H1 (cell line): ENCODE results near the gene PNMA8C. TPM values are rescaled to one million over a fixed set of nuclear protein-coding genes. Genes with fewer than 3 reads are reported as not detected.

Experiments used
- CTCF ChIA-PET: fragments of 300-600 bp; sonication (Branson Sonifier 250); formaldehyde crosslinking; loops from one replicate; lab custom pipeline; 2021; ENCODE audit not compliant: partially characterized antibody; lab: Charles Lee
- POLR2A ChIA-PET: fragments of 300-600 bp; sonication (Branson Sonifier 250); formaldehyde crosslinking; loops from one replicate; lab custom pipeline; 2021; ENCODE audit warnings: inconsistent platforms; ENCODE audit not compliant: partially characterized antibody; lab: Charles Lee
- DNase-seq, 2 experiments: peaks; one replicate each; pipeline versions ENCODE4 v3.0.0 to v3.0.0-alpha.2; 2010 to 2022; ENCODE audit warnings: low spot score in 2 of 2, low read depth in 1 of 2, mixed read lengths in 1 of 2
- FAIRE-seq: peaks from 2 replicates; lab custom pipeline; 2011; peaks lifted over from hg19 to GRCh38; lab: Jason Lieb, UNC
- H2AFZ ChIP-seq: 2 replicates; pipeline ENCODE4 v1.8.1; 2012; ENCODE audit warnings: low read length, inconsistent platforms
- H2AK5ac ChIP-seq: 2 replicates; pipeline ENCODE4 v1.6.1; 2013; ENCODE audit warnings: low read depth, low read length
- H2BK120ac ChIP-seq: replicated peaks from 2 replicates; pipeline ENCODE3; 2013; ENCODE audit warnings: low read depth, low read length, inconsistent platforms
- H2BK12ac ChIP-seq: 2 replicates; pipeline ENCODE4 v1.6.1; 2013; ENCODE audit warnings: low read depth, low read length
- H2BK15ac ChIP-seq: 2 replicates; pipeline ENCODE4 v1.6.1; 2013; ENCODE audit warnings: low read length
- H2BK20ac ChIP-seq: 2 replicates; pipeline ENCODE4 v1.6.1; 2013; ENCODE audit warnings: low read length
- H2BK5ac ChIP-seq: 2 replicates; pipeline ENCODE4 v1.6.1; 2013; ENCODE audit warnings: low read depth, low read length
- H3K14ac ChIP-seq: 2 replicates; pipeline ENCODE4 v1.6.1; 2013; ENCODE audit warnings: inconsistent platforms; ENCODE audit not compliant: insufficient read length
- H3K18ac ChIP-seq: 2 replicates; pipeline ENCODE4 v1.6.1; 2013; ENCODE audit warnings: low read length; ENCODE audit errors: extremely low read depth
- H3K23ac ChIP-seq: 2 replicates; pipeline ENCODE4 v1.6.1; 2013; ENCODE audit warnings: inconsistent platforms; ENCODE audit not compliant: insufficient read length
- H3K23me2 ChIP-seq: 2 replicates; pipeline ENCODE4 v1.6.1; 2013; ENCODE audit warnings: low read depth, low read length
- H3K27ac ChIP-seq: 2 replicates; pipeline ENCODE4 v1.6.1; 2011; ENCODE audit warnings: low read depth, low read length, inconsistent platforms
- H3K27me3 ChIP-seq, 4 experiments: replicated peaks in 1 of 4; 1 replicate in 1 of 4; 2 replicates in 3 of 4; pipeline versions ENCODE4 v1.6.1 to v1.8.1; 2011 to 2013; ENCODE audit warnings: low read length in 3 of 4, mild to moderate bottlenecking in 3 of 4, inconsistent platforms in 2 of 4, mixed read lengths in 2 of 4, moderate library complexity in 1 of 4; ENCODE audit not compliant: control insufficient read depth in 3 of 4, insufficient read depth in 3 of 4; ENCODE audit errors: extremely low read depth in 1 of 4
- H3K36me3 ChIP-seq, 4 experiments: 2 replicates each; pipeline versions ENCODE4 v1.6.1 to v1.8.1; 2011 to 2013; ENCODE audit warnings: mild to moderate bottlenecking in 4 of 4, low read length in 3 of 4, moderate library complexity in 2 of 4, control low read depth in 1 of 4, inconsistent platforms in 1 of 4; ENCODE audit not compliant: insufficient read depth in 4 of 4, control insufficient read depth in 2 of 4
- H3K4ac ChIP-seq: replicated peaks from 2 replicates; pipeline ENCODE3; 2013; ENCODE audit warnings: low read length, low read depth, mixed read lengths, inconsistent platforms; ENCODE audit not compliant: insufficient read length
- H3K4me1 ChIP-seq, 4 experiments: replicated peaks in 1 of 4; 1 replicate in 1 of 4; 2 replicates in 3 of 4; pipeline versions ENCODE4 v1.6.1 to v1.8.1; 2011 to 2013; ENCODE audit warnings: low read length in 3 of 4, inconsistent platforms in 2 of 4, mixed read lengths in 1 of 4; ENCODE audit not compliant: insufficient read depth in 4 of 4, control insufficient read depth in 3 of 4
- H3K4me2 ChIP-seq, 2 experiments: 2 replicates each; pipeline versions ENCODE4 v1.6.1 to v1.8.1; 2011 to 2013; ENCODE audit warnings: low read depth in 2 of 2, low read length in 2 of 2, control low read depth in 1 of 2, inconsistent platforms in 1 of 2, mild to moderate bottlenecking in 1 of 2; ENCODE audit not compliant: insufficient read depth in 1 of 2
- H3K4me3 ChIP-seq, 4 experiments: fragments of 200-600, 300-600 bp in 1 of 4; sonication (generic), shearing (Covaris generic), sonication (Bioruptor Twin) in 1 of 4; 2 replicates each; pipeline versions ENCODE4 v1.5.1 to v1.8.1; 2011 to 2016; ENCODE audit warnings: low read length in 4 of 4, low read depth in 3 of 4, control low read depth in 2 of 4, inconsistent platforms in 2 of 4, mild to moderate bottlenecking in 2 of 4, mixed read lengths in 1 of 4, moderate library complexity in 1 of 4; ENCODE audit not compliant: insufficient read depth in 2 of 4; ENCODE audit errors: extremely low read depth in 1 of 4
- H3K56ac ChIP-seq: replicated peaks from 2 replicates; pipeline ENCODE3; 2013; ENCODE audit warnings: low read depth, mild to moderate bottlenecking, mixed read lengths, low read length, inconsistent platforms; ENCODE audit not compliant: insufficient read length
- H3K79me1 ChIP-seq: 2 replicates; pipeline ENCODE4 v1.6.1; 2013; ENCODE audit warnings: low read depth, low read length, control low read depth
- H3K79me2 ChIP-seq, 2 experiments: 2 replicates each; pipeline versions ENCODE4 v1.6.1 to v1.8.1; 2012 to 2013; ENCODE audit warnings: low read length in 2 of 2, mild to moderate bottlenecking in 2 of 2, inconsistent platforms in 1 of 2; ENCODE audit not compliant: insufficient read depth in 2 of 2, control insufficient read depth in 1 of 2
- H3K9ac ChIP-seq, 4 experiments: replicated peaks in 1 of 4; 1 replicate in 1 of 4; 2 replicates in 3 of 4; pipeline versions ENCODE4 v1.6.1 to v1.8.1; 2011 to 2013; ENCODE audit warnings: low read depth in 3 of 4, low read length in 3 of 4, control low read depth in 2 of 4, mild to moderate bottlenecking in 2 of 4, moderate library complexity in 2 of 4, inconsistent platforms in 1 of 4; ENCODE audit errors: extremely low read depth in 1 of 4
- H3K9me3 ChIP-seq, 2 experiments: 2 replicates each; pipeline versions ENCODE4 v1.6.1 to v1.8.1; 2012 to 2013; ENCODE audit warnings: mild to moderate bottlenecking in 2 of 2, moderate library complexity in 2 of 2, control low read depth in 1 of 2, inconsistent platforms in 1 of 2, low read depth in 1 of 2, low read length in 1 of 2, mixed read lengths in 1 of 2; ENCODE audit not compliant: insufficient read depth in 2 of 2
- H4K20me1 ChIP-seq, 2 experiments: replicated peaks in 1 of 2; 2 replicates each; pipeline versions ENCODE3 to v1.8.1; 2011 to 2013; ENCODE audit warnings: inconsistent platforms in 2 of 2, low read length in 2 of 2, mild to moderate bottlenecking in 1 of 2; ENCODE audit not compliant: insufficient read depth in 2 of 2, control insufficient read depth in 1 of 2
- H4K5ac ChIP-seq: 2 replicates; pipeline ENCODE4 v1.6.1; 2013; ENCODE audit warnings: low read length, low read depth, mixed read lengths, inconsistent platforms; ENCODE audit not compliant: insufficient read length
- H4K8ac ChIP-seq: 2 replicates; pipeline ENCODE4 v1.8.0; 2013; ENCODE audit warnings: mild to moderate bottlenecking, moderate library complexity, low read length, inconsistent platforms; ENCODE audit not compliant: insufficient read depth; ENCODE audit errors: extremely low read depth
- H4K91ac ChIP-seq: replicated peaks from 2 replicates; pipeline ENCODE3; 2013; ENCODE audit warnings: low read length, mixed read lengths, inconsistent platforms; ENCODE audit not compliant: insufficient read length
- ASH2L ChIP-seq: fragments of 200-600, 300-600 bp; sonication (generic); IDR thresholded peaks from one replicate; pipeline ENCODE4 v1.7.1; 2017; ENCODE audit warnings: low read length
- E2F6 ChIP-seq: IDR thresholded peaks from 2 replicates; pipeline ENCODE4 v1.6.1; 2012; ENCODE audit warnings: inconsistent platforms
- WGBS, 2 experiments: shearing (Covaris generic) in 1 of 2; methylation state at CpG; one replicate each; pipeline versions ENCODE4 v1.1.6 to v1.1.7; 2013 to 2015; ENCODE audit warnings: low lambda C conversion rate in 2 of 2, mixed read lengths in 2 of 2, inconsistent platforms in 1 of 2, low coverage in 1 of 2, missing lambda C conversion rate in 1 of 2; ENCODE audit not compliant: insufficient replicate concordance in 2 of 2, insufficient coverage in 1 of 2, insufficient read length in 1 of 2; ENCODE audit errors: extremely low coverage in 1 of 2, missing lambda C conversion rate in 1 of 2; 5-methylcytosine and 5-hydroxymethylcytosine counted together
- polyA plus RNA-seq, 7 experiments: library from polyadenylated mRNA; depleted of rRNA in 3 of 7; stranded (reverse) in 5 of 7; unstranded in 2 of 7; fragments of >200 nt in 5 of 7; fragments of 200-250 nt in 2 of 7; gene quantifications; 1 replicate in 5 of 7; 2 replicates in 1 of 7; 4 replicates in 1 of 7; pipeline versions ENCODE4 v1.2.1 to v1.2.3, GENCODE V29; 2011 to 2013; ENCODE audit warnings: missing spikeins in 2 of 7, mixed read lengths in 2 of 7
- total RNA-seq: library from RNA; stranded (reverse); fragmentation: NEBNext Ultra II Directional; extraction: Animal tissue kit (Norgen Biotek cat#: 25700); gene quantifications from 2 replicates; pipeline ENCODE4 v1.2.1, GENCODE V29; 2021

The PNMA8C gene
- total and polyA plus RNA-seq, 2 of the 8 experiments (the other 6 are each of a cell fraction or from before 2014, with no cell fraction given), result 0.53 to 1.8 TPM

GRCh38 chr19:46449228-46449627, 20.5 kb upstream of the PNMA8C start:
- Histone ChIP-seq H2AFZ (no peak overlapping the region), H3K79me1 (no peaks in the 10 kb centered on the region), H3K4ac (no peak overlapping the region), H3K14ac (no peak overlapping the region), H4K5ac (no peak overlapping the region), H4K91ac (no peak overlapping the region), H2BK120ac (no peak overlapping the region), H3K4me1 (no peaks in the 10 kb centered on the region), H3K23me2 (no peaks in the 10 kb centered on the region), H3K36me3 (no peaks in the 10 kb centered on the region), H3K18ac (no peak overlapping the region), H3K4me3 (no peak overlapping the region), H3K27me3 (no peaks in the 10 kb centered on the region), H3K23ac (no peak overlapping the region), H2BK20ac (no peak overlapping the region), H3K9ac (no peak overlapping the region), H3K79me2 (no peaks in the 10 kb centered on the region), H2BK12ac (no peak overlapping the region), H2AK5ac (no peak overlapping the region), H4K8ac (no peak overlapping the region), H2BK5ac (no peak overlapping the region), H3K9me3 (no peaks in the 10 kb centered on the region), H4K20me1 (no peaks in the 10 kb centered on the region), H3K4me2 (no peak overlapping the region), H3K56ac (no peak overlapping the region), H2BK15ac (no peak overlapping the region), H3K27ac (no peak overlapping the region)
- WGBS, 2 experiments, result 65% methylated on average over 6 of the region's 7 CpGs; no CpG with 5 or more reads in 1 of the 2 experiments
- CTCF ChIA-PET, result interaction anchor here (0.8 to 5.5 kb wide), 2 partner anchors 11 to 17 kb away, joined by 3 to 20 read pairs; no protein-coding TSS in a partner anchor
- no peak for TF ChIP-seq E2F6
- TF ChIP-seq ASH2L, result no peak
- no peak for DNase-seq
- POLR2A ChIA-PET, result no interaction called here
- no peak for FAIRE-seq
